ENCODE data around the gene SLC35D1.

GRCh38 chr1:66954208-66954607 is 99.7 kb downstream of the SLC35D1 start:
- TF ChIP-seq CTCF (conservative IDR thresholded peaks at IDR 0.05 in 1 of 2, IDR thresholded peaks at IDR 0.05 in 1 of 2; ENCODE audit: low read depth in 1 of 2, low read length in 2 of 2) (no peak), EZH2 (IDR thresholded peaks at IDR 0.05; ENCODE audit: low read length, missing control alignments) (no peak)
